ENCODE data around the gene TXNRD1. TPM values are rescaled to one million over a fixed set of nuclear protein-coding genes. Genes with fewer than 3 reads are reported as not detected.

Gene TXNRD1
- total RNA-seq, 2 experiments from 2014 or later: 89.0 to 89.5 TPM

- H3K4me1 Mint-ChIP-seq: peaks cover 20% of the 10 kb centered on the region
- no peak overlapping the region for H3K4me3 Mint-ChIP-seq
- peaks cover 8% of the 10 kb centered on the region for H3K27me3 Mint-ChIP-seq
- POLR2A ChIA-PET: no interaction called here
- peaks cover 7% of the 10 kb centered on the region for H3K9me3 Mint-ChIP-seq
- peaks cover 2% of the 10 kb centered on the region for H3K36me3 Mint-ChIP-seq
- no peak for ATAC-seq (ENCODE audit: low read depth)
- no peak for DNase-seq
- H3K27ac Mint-ChIP-seq: no peak overlapping the region
Observed at GRCh38 chr12:104181313-104181712, 34.3 kb upstream of the TXNRD1 start.

GRCh38 chr12:104182144-104182543 lies 33.4 kb upstream of the TXNRD1 start:
- peaks cover 8% of the 10 kb centered on the region for H3K27me3 Mint-ChIP-seq
- ATAC-seq (ENCODE audit: low read depth): no peak
- H3K4me1 Mint-ChIP-seq: peaks cover 16% of the 10 kb centered on the region
- H3K4me3 Mint-ChIP-seq: no peak overlapping the region
- DNase-seq: no peak
- peaks cover 2% of the 10 kb centered on the region for H3K36me3 Mint-ChIP-seq
- POLR2A ChIA-PET: interaction anchor here (0.7 kb wide), 1 partner anchor 247 kb away, joined by 3 read pairs; no protein-coding TSS in a partner anchor
- H3K9me3 Mint-ChIP-seq: peaks cover 7% of the 10 kb centered on the region
- H3K27ac Mint-ChIP-seq: peak overlapping the region; percentile 9

GRCh38 chr12:104182621-104183378 lies 32.8 kb upstream of the TXNRD1 start:
- H3K9me3 Mint-ChIP-seq: peaks cover 7% of the 10 kb centered on the region
- POLR2A ChIA-PET: no interaction called here
- H3K27me3 Mint-ChIP-seq: peaks cover 8% of the 10 kb centered on the region
- no peak for ATAC-seq (ENCODE audit: low read depth)
- H3K27ac Mint-ChIP-seq: no peak overlapping the region
- H3K4me1 Mint-ChIP-seq: peaks cover 9% of the 10 kb centered on the region
- no peak for DNase-seq
- no peak overlapping the region for H3K4me3 Mint-ChIP-seq
- peaks cover 2% of the 10 kb centered on the region for H3K36me3 Mint-ChIP-seq

DNA sequence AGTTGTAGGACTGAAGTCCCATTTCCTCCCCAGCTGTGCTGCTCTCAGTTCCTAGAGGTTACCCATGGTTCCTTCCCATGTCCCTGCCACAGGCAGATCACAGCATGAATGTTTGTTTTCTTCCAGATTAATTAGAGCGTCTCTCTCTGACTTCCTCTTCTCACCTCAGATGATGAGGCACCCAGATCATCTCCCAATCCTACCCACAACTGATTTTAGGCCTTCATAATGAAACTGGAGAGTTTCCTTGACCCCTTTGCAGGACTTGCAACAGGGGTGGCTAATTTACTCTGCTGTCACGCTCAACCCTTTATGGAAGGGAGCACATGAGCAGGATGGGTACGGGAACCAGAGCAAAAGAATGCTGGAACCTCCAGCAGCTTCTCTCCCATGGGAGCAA lies 32.1 kb upstream of the TXNRD1 start:
- Mint-ChIP-seq H3K27me3 (peaks cover 8% of the 10 kb centered on the region), H3K4me1 (peaks cover 4% of the 10 kb centered on the region), H3K36me3 (peaks cover 2% of the 10 kb centered on the region), H3K4me3 (no peak overlapping the region), H3K9me3 (peaks cover 7% of the 10 kb centered on the region), H3K27ac (no peak overlapping the region)
- DNase-seq (no peak), ATAC-seq (ENCODE audit: low read depth) (no peak)
- POLR2A ChIA-PET: no interaction called here

DNA sequence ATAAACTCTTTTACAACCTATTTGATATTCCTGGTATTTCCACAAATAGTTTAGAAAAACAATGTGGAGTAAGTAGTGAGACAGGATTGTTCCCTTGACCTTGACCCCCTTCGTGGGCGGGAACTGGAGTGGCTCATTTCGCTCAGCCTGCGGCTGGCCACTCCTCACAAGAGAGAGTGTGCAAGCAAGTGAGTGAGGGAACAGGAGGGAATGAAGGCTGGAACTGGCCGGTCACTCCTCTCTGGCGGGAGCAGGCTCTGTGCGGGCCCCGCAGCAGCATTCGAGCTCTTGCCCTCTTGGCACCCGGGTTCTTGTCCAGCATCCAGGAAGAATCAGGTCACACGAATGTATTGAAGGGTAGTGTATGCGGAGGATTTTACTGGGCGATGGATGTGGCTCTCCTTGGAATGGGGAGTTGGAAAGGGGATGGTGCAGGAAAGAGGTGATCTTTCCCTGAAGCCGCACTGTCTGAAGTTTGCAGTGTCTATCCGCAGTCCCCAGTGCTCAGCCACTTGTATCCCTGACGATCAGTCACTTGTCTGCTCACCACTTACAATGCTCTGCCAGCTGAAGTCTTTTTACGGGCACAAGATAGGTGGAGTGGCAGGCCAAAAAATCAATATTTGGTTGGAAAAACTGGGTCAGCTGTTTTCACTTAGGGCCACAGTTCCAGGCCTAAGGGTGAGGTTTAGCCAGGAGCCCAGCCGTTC lies 28.0 kb upstream of the TXNRD1 start:
- POLR2A ChIA-PET: interaction anchor here (0.7 kb wide), 1 partner anchor 766 kb away, joined by 3 read pairs; no protein-coding TSS in a partner anchor
- Mint-ChIP-seq H3K27me3 (no peaks in the 10 kb centered on the region), H3K9me3 (peaks cover 7% of the 10 kb centered on the region), H3K4me3 (no peak overlapping the region), H3K36me3 (peaks cover 2% of the 10 kb centered on the region), H3K27ac (no peak overlapping the region), H3K4me1 (peaks cover 2% of the 10 kb centered on the region)
- DNase-seq: no peak
- ATAC-seq (ENCODE audit: low read depth): no peak

GRCh38 chr12:104188534-104188933 lies 27.0 kb upstream of the TXNRD1 start:
- Mint-ChIP-seq H3K27ac (no peak overlapping the region), H3K4me1 (no peaks in the 10 kb centered on the region), H3K4me3 (no peak overlapping the region), H3K27me3 (no peaks in the 10 kb centered on the region), H3K36me3 (peaks cover 2% of the 10 kb centered on the region), H3K9me3 (peaks cover 3% of the 10 kb centered on the region)
- ATAC-seq (ENCODE audit: low read depth) (no peak), DNase-seq (no peak)
- POLR2A ChIA-PET: no interaction called here

- POLR2A ChIA-PET: no interaction called here
- Mint-ChIP-seq H3K4me3 (no peak overlapping the region), H3K36me3 (peaks cover 2% of the 10 kb centered on the region), H3K27ac (no peak overlapping the region), H3K27me3 (peaks cover 7% of the 10 kb centered on the region), H3K9me3 (peaks cover 2% of the 10 kb centered on the region), H3K4me1 (no peaks in the 10 kb centered on the region)
- DNase-seq: no peak
- ATAC-seq (ENCODE audit: low read depth): no peak
Observed at GRCh38 chr12:104189915-104190555, 25.5 kb upstream of the TXNRD1 start.

GRCh38 chr12:104190641-104191176 lies 24.9 kb upstream of the TXNRD1 start:
- Mint-ChIP-seq H3K36me3 (no peaks in the 10 kb centered on the region), H3K27me3 (peaks cover 11% of the 10 kb centered on the region), H3K4me3 (no peak overlapping the region), H3K9me3 (no peaks in the 10 kb centered on the region), H3K4me1 (no peaks in the 10 kb centered on the region), H3K27ac (no peak overlapping the region)
- POLR2A ChIA-PET: no interaction called here
- DNase-seq: no peak
- ATAC-seq (ENCODE audit: low read depth): no peak

DNA sequence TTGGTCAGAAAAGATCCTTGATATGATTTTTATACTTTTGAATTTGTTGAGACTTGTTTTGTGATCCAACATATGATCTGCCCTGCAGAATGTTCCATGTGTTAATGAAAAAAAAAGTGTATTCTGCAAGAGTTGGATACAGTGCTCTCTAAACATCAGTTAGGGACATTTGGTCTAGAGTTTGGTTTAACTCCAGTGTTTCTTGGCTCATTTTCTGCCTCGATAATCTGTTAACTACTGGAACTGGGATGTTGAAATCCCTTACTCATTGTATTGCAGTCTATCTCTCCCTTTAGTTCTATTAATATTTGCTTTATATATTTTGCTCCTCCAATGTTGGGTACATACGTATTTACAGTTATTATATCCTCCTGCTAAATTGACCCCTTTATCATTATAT lies 18.3 kb upstream of the TXNRD1 start:
- Mint-ChIP-seq H3K27me3 (peaks cover 32% of the 10 kb centered on the region), H3K9me3 (peaks cover 6% of the 10 kb centered on the region), H3K4me1 (peaks cover 4% of the 10 kb centered on the region), H3K27ac (no peak overlapping the region), H3K36me3 (no peaks in the 10 kb centered on the region), H3K4me3 (no peak overlapping the region)
- POLR2A ChIA-PET: no interaction called here
- no peak for ATAC-seq (ENCODE audit: low read depth)
- DNase-seq: no peak

GRCh38 chr12:104199964-104200363 lies 15.6 kb upstream of the TXNRD1 start:
- Mint-ChIP-seq H3K27ac (no peak overlapping the region), H3K4me1 (peaks cover 4% of the 10 kb centered on the region), H3K36me3 (no peaks in the 10 kb centered on the region), H3K9me3 (peaks cover 6% of the 10 kb centered on the region), H3K27me3 (peaks cover 26% of the 10 kb centered on the region), H3K4me3 (no peak overlapping the region)
- DNase-seq: no peak
- ATAC-seq (ENCODE audit: low read depth): no peak
- POLR2A ChIA-PET: no interaction called here

DNA sequence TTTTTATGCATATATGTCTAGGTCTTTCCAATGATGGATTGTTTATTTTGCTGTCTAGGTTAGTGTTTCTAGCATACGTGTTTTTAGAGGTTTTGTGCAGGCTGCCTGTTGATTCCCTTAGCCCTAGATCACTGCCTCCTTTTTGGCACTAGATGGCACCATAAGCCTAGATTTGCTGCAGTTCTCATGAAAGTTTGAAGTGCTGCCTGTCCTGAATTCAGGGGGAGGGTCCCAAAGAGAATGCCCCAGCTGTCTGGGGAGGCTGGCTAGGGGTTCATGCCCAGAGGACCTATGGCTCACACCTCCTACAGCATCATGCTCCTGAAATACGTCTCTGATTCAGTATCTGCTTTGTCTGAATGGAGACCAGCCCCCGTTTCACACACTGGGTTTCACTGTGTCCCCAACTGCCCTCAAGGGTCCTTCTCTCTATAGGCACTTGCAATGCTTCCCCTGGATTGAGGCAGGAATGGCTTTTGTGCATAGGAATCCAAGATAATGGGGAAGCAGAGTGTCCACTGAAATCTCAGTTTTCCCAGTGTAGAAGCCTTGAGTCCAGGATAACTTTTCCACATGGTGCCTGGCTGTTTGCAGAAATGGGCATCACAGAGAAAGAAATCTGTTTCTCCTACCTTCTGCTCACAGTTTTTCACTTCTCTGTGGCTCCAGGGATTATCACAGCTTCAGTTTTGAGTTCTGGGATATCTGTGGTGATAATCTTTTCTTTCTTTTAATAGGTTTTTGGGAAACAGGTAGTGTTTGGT lies 14.2 kb upstream of the TXNRD1 start:
- no peak overlapping the region for H3K4me3 Mint-ChIP-seq
- H3K9me3 Mint-ChIP-seq: peaks cover 6% of the 10 kb centered on the region

GRCh38 chr12:104204690-104205480 lies 10.7 kb upstream of the TXNRD1 start:
- Mint-ChIP-seq H3K9me3 (peaks cover 5% of the 10 kb centered on the region), H3K36me3 (no peaks in the 10 kb centered on the region), H3K4me1 (peaks cover 7% of the 10 kb centered on the region), H3K4me3 (no peak overlapping the region), H3K27me3 (peaks cover 10% of the 10 kb centered on the region), H3K27ac (no peak overlapping the region)
- ATAC-seq (ENCODE audit: low read depth) (no peak), DNase-seq (no peak)
- POLR2A ChIA-PET: no interaction called here

More for the DNA sequence above, 14.2 kb upstream of the TXNRD1 start:
- peak; percentile 35 for DNase-seq
- no peak overlapping the region for H3K27ac Mint-ChIP-seq
- H3K4me1 Mint-ChIP-seq: peaks cover 4% of the 10 kb centered on the region
- no peaks in the 10 kb centered on the region for H3K36me3 Mint-ChIP-seq
- H3K27me3 Mint-ChIP-seq: peaks cover 17% of the 10 kb centered on the region
- ATAC-seq (ENCODE audit: low read depth): peak; percentile 61
- POLR2A ChIA-PET: no interaction called here
